OCI-LY1 (cell line): ENCODE measurements around the gene MTAP.

Experiments
- H2AFZ ChIP-seq: fragments of 200-600 bp; sonication (generic), shearing (Covaris generic); 2 replicates; pipeline ENCODE4 v1.6.0; 2014; ENCODE audit warnings: antibody characterized with exemption, mild to moderate bottlenecking, low read length
- H3F3A ChIP-seq: fragments of 200-600 bp; sonication (generic), shearing (Covaris generic); 2 replicates; pipeline ENCODE4 v1.6.0; 2014; ENCODE audit warnings: mild to moderate bottlenecking, antibody characterized with exemption, low read length, moderate library complexity; ENCODE audit not compliant: insufficient read depth
- H3K27ac ChIP-seq: fragments of 200-600 bp; sonication (generic); 2 replicates; pipeline ENCODE4 v1.5.1; 2014; ENCODE audit warnings: low read length, mixed run types, mild to moderate bottlenecking, low read depth; ENCODE audit not compliant: poor library complexity, severe bottlenecking
- H3K27me3 ChIP-seq: fragments of 200-600 bp; sonication (generic); 2 replicates; pipeline ENCODE4 v1.6.0; 2014; ENCODE audit warnings: antibody characterized with exemption, mild to moderate bottlenecking, low read length, moderate library complexity; ENCODE audit not compliant: insufficient read depth
- H3K36me3 ChIP-seq: fragments of 200-600 bp; sonication (generic); 2 replicates; pipeline ENCODE4 v1.6.1; 2014; ENCODE audit warnings: mild to moderate bottlenecking, antibody characterized with exemption, low read length, moderate library complexity, mixed read lengths; ENCODE audit not compliant: insufficient read depth
- H3K4me1 ChIP-seq: fragments of 200-600 bp; sonication (generic); 2 replicates; pipeline ENCODE4 v1.5.1; 2014; ENCODE audit warnings: mild to moderate bottlenecking, low read length, moderate library complexity; ENCODE audit not compliant: insufficient read depth, severe bottlenecking
- H3K4me2 ChIP-seq: fragments of 200-600 bp; sonication (generic), shearing (Covaris generic); 2 replicates; pipeline ENCODE4 v1.6.1; 2014; ENCODE audit warnings: low read length
- H3K4me3 ChIP-seq: fragments of 200-600 bp; sonication (generic); 2 replicates; pipeline ENCODE4 v1.5.1; 2014; ENCODE audit warnings: low read length, low read depth, mild to moderate bottlenecking, mixed read lengths; ENCODE audit not compliant: poor library complexity, severe bottlenecking
- H3K79me2 ChIP-seq: fragments of 200-600 bp; shearing (Covaris generic); 2 replicates; pipeline ENCODE4 v1.6.1; 2016; ENCODE audit warnings: mixed run types, low read length, mixed read lengths; ENCODE audit not compliant: insufficient read depth
- H3K9ac ChIP-seq: fragments of 200-600 bp; sonication (generic), shearing (Covaris generic); 2 replicates; pipeline ENCODE4 v1.6.1; 2014; ENCODE audit warnings: mild to moderate bottlenecking, low read length, mixed read lengths
- H3K9me2 ChIP-seq: fragments of 200-600 bp; sonication (generic), shearing (Covaris generic); 2 replicates; pipeline ENCODE4 v1.6.1; 2014; ENCODE audit warnings: low read depth, mild to moderate bottlenecking, low read length, mixed read lengths
- H3K9me3 ChIP-seq: fragments of 200-600 bp; shearing (Covaris generic); 2 replicates; pipeline ENCODE4 v1.6.1; 2014; ENCODE audit warnings: low read length, mixed read lengths
- H4K20me1 ChIP-seq: fragments of 200-600 bp; sonication (generic), shearing (Covaris generic); 2 replicates; pipeline ENCODE4 v1.6.0; 2016; ENCODE audit warnings: mild to moderate bottlenecking, low read length; ENCODE audit not compliant: insufficient read depth
- EZH2 ChIP-seq: fragments of 200-600 bp; sonication (generic), shearing (Covaris generic); IDR thresholded peaks from 2 replicates; pipeline ENCODE4 v1.8.0; 2017; ENCODE audit warnings: borderline replicate concordance, mixed run types, mild to moderate bottlenecking, antibody characterized with exemption, low read length, moderate library complexity, mixed read lengths
- TF ChIP-seq, protein P1 (sequence below): fragments of 200-600 bp; sonication (generic), shearing (Covaris generic); IDR thresholded peaks from 2 replicates; pipeline ENCODE4 v1.5.1; 2017; ENCODE audit warnings: mild to moderate bottlenecking, antibody characterized with exemption, low read length, moderate library complexity, mixed read lengths

Gene MTAP

DNA sequence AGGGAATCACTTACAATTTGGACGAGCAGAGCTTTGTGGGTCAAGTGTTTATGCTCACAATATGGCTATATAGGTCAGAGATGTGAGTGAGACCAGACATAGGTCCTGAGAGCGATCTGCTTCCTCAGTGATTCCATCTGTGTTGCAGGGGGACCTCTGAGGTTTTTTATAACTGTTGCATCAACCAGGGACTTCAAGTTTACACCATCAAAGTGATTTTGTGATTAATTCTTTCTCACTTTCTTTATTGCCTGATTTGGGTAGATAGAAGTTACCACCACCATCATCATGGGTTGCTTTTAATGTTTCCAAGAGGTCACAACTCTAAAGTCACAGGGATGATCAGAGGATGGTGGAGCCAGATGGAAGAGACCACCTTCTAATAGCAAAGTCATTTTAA lies 7.0 kb upstream of the MTAP start:
- no peak for TF ChIP-seq EZH2
- TF ChIP-seq, protein P1, sequence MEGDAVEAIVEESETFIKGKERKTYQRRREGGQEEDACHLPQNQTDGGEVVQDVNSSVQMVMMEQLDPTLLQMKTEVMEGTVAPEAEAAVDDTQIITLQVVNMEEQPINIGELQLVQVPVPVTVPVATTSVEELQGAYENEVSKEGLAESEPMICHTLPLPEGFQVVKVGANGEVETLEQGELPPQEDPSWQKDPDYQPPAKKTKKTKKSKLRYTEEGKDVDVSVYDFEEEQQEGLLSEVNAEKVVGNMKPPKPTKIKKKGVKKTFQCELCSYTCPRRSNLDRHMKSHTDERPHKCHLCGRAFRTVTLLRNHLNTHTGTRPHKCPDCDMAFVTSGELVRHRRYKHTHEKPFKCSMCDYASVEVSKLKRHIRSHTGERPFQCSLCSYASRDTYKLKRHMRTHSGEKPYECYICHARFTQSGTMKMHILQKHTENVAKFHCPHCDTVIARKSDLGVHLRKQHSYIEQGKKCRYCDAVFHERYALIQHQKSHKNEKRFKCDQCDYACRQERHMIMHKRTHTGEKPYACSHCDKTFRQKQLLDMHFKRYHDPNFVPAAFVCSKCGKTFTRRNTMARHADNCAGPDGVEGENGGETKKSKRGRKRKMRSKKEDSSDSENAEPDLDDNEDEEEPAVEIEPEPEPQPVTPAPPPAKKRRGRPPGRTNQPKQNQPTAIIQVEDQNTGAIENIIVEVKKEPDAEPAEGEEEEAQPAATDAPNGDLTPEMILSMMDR: no peak
- Histone ChIP-seq H2AFZ (no peak overlapping the region), H3K36me3 (no peaks in the 10 kb centered on the region), H3K9me2 (no peaks in the 10 kb centered on the region), H3K4me1 (no peaks in the 10 kb centered on the region), H3K27ac (no peak overlapping the region), H3K4me3 (no peak overlapping the region), H3K9ac (no peak overlapping the region), H3K27me3 (0 out of 2 replicates have a peak, but pooled peaks cover 5% of the 10 kb centered on the region), H3K9me3 (no peaks in the 10 kb centered on the region), H4K20me1 (no peaks in the 10 kb centered on the region), H3F3A (no peaks in the 10 kb centered on the region), H3K4me2 (no peak overlapping the region), H3K79me2 (no peaks in the 10 kb centered on the region)

DNA sequence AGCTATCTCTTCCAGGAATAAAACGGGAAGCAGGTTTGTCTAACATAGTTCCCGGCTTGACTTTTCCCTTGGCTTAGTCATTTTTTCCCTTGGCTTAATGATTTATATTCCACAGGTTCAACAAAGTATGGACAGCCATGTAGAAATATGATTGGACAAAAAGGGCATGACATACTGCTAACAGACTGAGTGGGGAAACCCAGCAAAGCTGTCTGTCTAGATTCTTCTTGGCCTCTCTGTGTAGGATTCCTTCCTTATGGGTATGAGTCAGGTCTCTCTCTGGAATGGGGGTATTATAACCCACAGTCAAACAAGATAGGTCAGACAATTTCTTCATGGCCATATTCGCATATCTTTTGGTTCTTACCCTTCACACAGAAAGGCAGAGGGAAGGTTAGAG lies 5.7 kb upstream of the MTAP start:
- TF ChIP-seq, protein P1: no peak
- no peak for TF ChIP-seq EZH2
- H3K9me3 ChIP-seq: no peaks in the 10 kb centered on the region
- H3K9me2 ChIP-seq: no peaks in the 10 kb centered on the region
- no peak overlapping the region for H2AFZ ChIP-seq
- peaks cover 4% of the 10 kb centered on the region for H3K4me1 ChIP-seq
- no peak overlapping the region for H3K27ac ChIP-seq
- no peak overlapping the region for H3K9ac ChIP-seq
- no peak overlapping the region for H3K4me3 ChIP-seq
- H3K27me3 ChIP-seq: 0 out of 2 replicates have a peak, but pooled peaks cover 5% of the 10 kb centered on the region
- H3F3A ChIP-seq: no peaks in the 10 kb centered on the region
- no peak overlapping the region for H3K4me2 ChIP-seq
- H4K20me1 ChIP-seq: no peaks in the 10 kb centered on the region
- H3K36me3 ChIP-seq: no peaks in the 10 kb centered on the region
- H3K79me2 ChIP-seq: no peaks in the 10 kb centered on the region

DNA sequence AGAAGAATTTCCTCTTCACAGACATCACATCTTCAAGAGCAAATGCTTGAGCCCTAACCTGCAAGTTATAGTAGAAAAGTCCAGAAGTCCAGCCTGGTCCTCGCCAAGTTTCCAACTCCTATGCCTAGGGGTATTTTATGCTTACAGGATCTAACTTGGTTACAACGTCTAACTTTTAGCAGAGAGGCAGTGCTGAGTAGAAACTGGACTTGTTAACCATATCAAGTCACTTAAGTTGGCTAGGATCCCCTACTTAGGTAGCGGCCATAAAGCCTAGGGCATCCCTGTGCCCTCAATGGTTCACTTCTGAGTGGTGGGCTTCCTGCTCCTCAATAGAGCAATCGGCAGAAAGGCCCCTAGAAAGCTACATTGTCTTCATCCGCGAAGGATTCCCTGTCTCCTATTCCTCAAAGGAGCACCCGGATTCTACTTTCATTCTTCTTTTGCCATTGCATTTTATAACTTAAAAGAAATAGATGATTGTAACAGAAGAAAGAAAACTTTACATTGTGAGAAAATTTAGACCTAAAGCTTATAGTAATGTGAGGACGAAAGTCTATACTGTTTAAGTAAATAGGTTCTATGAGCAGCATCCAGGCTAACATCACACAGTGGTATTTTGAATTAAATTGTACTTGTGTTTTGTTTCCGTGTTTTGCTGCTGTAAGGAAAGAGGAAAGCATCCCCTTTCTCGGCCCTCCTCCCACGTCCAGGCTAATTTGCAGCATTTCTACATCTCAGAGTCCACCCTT lies 1.3 kb upstream of the MTAP start:
- peak overlapping the region; percentile 75; the same call in 1 of the 2 replicates for H3K9ac ChIP-seq
- no peak overlapping the region for H3K27ac ChIP-seq
- H3K9me2 ChIP-seq: no peaks in the 10 kb centered on the region
- H3K27me3 ChIP-seq: 0 out of 2 replicates have a peak, but pooled peaks cover 5% of the 10 kb centered on the region
- H3K4me1 ChIP-seq: peaks cover 34% of the 10 kb centered on the region
- H2AFZ ChIP-seq: peak overlapping the region; percentile 81; the same call in 1 of the 2 replicates
- peaks cover 33% of the 10 kb centered on the region for H3K79me2 ChIP-seq
- peaks cover 15% of the 10 kb centered on the region; the same call in 1 of the 2 replicates for H3K36me3 ChIP-seq
- H4K20me1 ChIP-seq: 0 out of 2 replicates have a peak, but pooled peaks cover 3% of the 10 kb centered on the region
- peak overlapping the region; percentile 88 for H3K4me2 ChIP-seq
- no peaks in the 10 kb centered on the region for H3K9me3 ChIP-seq
- peak overlapping the region; percentile 72 for H3K4me3 ChIP-seq
- TF ChIP-seq EZH2: no peak
- TF ChIP-seq, protein P1: no peak
- no peaks in the 10 kb centered on the region for H3F3A ChIP-seq
